Measurements from ENCODE around the gene LGALS9B.
"Not testable (repeated sequence)": the region's sequence is repeated elsewhere in the genome, so short reads cannot be mapped to it uniquely, and the experiment has no call there.

Gene LGALS9B

GRCh38 chr17:20467447-20467846, at the start of gene LGALS9B:
LGALS9B (minus strand) TSS chr17:20467539; CDS start chr17:20467470, 69 bp downstream.
- DNase-seq (ENCODE audit: low read depth) = not testable (repeated sequence)

GRCh38 chr17:20516986-20517385, 49.6 kb upstream of the LGALS9B start:
- not testable (repeated sequence) for DNase-seq (ENCODE audit: low read depth)

- not testable (repeated sequence) for DNase-seq (ENCODE audit: low read depth)
These were observed 47.8 kb upstream of the LGALS9B start for GRCh38 chr17:20515099-20515498.

- not testable (repeated sequence) for DNase-seq (ENCODE audit: low read depth)
These were observed 46.2 kb upstream of the LGALS9B start for GRCh38 chr17:20513539-20513938.

- DNase-seq (ENCODE audit: low read depth) = not testable (repeated sequence)
These were observed 45.0 kb upstream of the LGALS9B start for GRCh38 chr17:20512378-20512777.

- not testable (repeated sequence) for DNase-seq (ENCODE audit: low read depth)
These were observed 44.4 kb upstream of the LGALS9B start for GRCh38 chr17:20511778-20512177.

GRCh38 chr17:20505333-20505732, 38.0 kb upstream of the LGALS9B start:
- not testable (repeated sequence) for DNase-seq (ENCODE audit: low read depth)

GRCh38 chr17:20504388-20505066, 37.2 kb upstream of the LGALS9B start:
- DNase-seq (ENCODE audit: low read depth) = not testable (repeated sequence)

- not testable (repeated sequence) for DNase-seq (ENCODE audit: low read depth)
These were observed 34.6 kb upstream of the LGALS9B start for GRCh38 chr17:20501896-20502295.

GRCh38 chr17:20500346-20500745, 33.0 kb upstream of the LGALS9B start:
- DNase-seq (ENCODE audit: low read depth) = not testable (repeated sequence)

- not testable (repeated sequence) for DNase-seq (ENCODE audit: low read depth)
These were observed 28.1 kb upstream of the LGALS9B start for GRCh38 chr17:20495420-20495819.

GRCh38 chr17:20494735-20495134, 27.4 kb upstream of the LGALS9B start:
- not testable (repeated sequence) for DNase-seq (ENCODE audit: low read depth)

GRCh38 chr17:20494147-20494546, 26.8 kb upstream of the LGALS9B start:
- not testable (repeated sequence) for DNase-seq (ENCODE audit: low read depth)

GRCh38 chr17:20492971-20493370, 25.6 kb upstream of the LGALS9B start:
- DNase-seq (ENCODE audit: low read depth) = not testable (repeated sequence)

- not testable (repeated sequence) for DNase-seq (ENCODE audit: low read depth)
These were observed 24.8 kb upstream of the LGALS9B start for GRCh38 chr17:20492099-20492498.

GRCh38 chr17:20484930-20485329, 17.6 kb upstream of the LGALS9B start:
- DNase-seq (ENCODE audit: low read depth) = not testable (repeated sequence)

GRCh38 chr17:20479889-20480591, 12.7 kb upstream of the LGALS9B start:
- not testable (repeated sequence) for DNase-seq (ENCODE audit: low read depth)

- not testable (repeated sequence) for DNase-seq (ENCODE audit: low read depth)
These were observed 10.2 kb upstream of the LGALS9B start for GRCh38 chr17:20477398-20478071.

- not testable (repeated sequence) for DNase-seq (ENCODE audit: low read depth)
These were observed 7.9 kb upstream of the LGALS9B start for GRCh38 chr17:20475137-20475831.

- not testable (repeated sequence) for DNase-seq (ENCODE audit: low read depth)
These were observed 6.7 kb upstream of the LGALS9B start for GRCh38 chr17:20474081-20474480.

GRCh38 chr17:20469946-20470345, 2.6 kb upstream of the LGALS9B start:
- not testable (repeated sequence) for DNase-seq (ENCODE audit: low read depth)

- DNase-seq (ENCODE audit: low read depth) = not testable (repeated sequence)
These were observed 1.8 kb upstream of the LGALS9B start for GRCh38 chr17:20469107-20469506.

Data from stimulated activated CD8-positive, alpha-beta memory T cell treated with anti-CD3 and anti-CD28 coated beads, Interleukin-7, amount 100 ng/mL, for 24 hours (primary cell).